GM21526 (cell line): ENCODE measurements around the gene CDK9.
"Not testable (repeated sequence)": the region's sequence is repeated elsewhere in the genome, so short reads cannot be mapped to it uniquely, and the experiment has no call there.

ENCODE experiments used
- ATAC-seq: cut with Tn5 transposase; IDR thresholded peaks from one replicate; pipeline ENCODE4 v1.9.1; 2021; ENCODE audit warnings: moderate library complexity; ENCODE audit not compliant: unreplicated experiment, low FRiP score

CDK9 gene

GRCh38 chr9:127779136-127779981, 6.5 kb upstream of the CDK9 start:
- no peak for ATAC-seq

DNA sequence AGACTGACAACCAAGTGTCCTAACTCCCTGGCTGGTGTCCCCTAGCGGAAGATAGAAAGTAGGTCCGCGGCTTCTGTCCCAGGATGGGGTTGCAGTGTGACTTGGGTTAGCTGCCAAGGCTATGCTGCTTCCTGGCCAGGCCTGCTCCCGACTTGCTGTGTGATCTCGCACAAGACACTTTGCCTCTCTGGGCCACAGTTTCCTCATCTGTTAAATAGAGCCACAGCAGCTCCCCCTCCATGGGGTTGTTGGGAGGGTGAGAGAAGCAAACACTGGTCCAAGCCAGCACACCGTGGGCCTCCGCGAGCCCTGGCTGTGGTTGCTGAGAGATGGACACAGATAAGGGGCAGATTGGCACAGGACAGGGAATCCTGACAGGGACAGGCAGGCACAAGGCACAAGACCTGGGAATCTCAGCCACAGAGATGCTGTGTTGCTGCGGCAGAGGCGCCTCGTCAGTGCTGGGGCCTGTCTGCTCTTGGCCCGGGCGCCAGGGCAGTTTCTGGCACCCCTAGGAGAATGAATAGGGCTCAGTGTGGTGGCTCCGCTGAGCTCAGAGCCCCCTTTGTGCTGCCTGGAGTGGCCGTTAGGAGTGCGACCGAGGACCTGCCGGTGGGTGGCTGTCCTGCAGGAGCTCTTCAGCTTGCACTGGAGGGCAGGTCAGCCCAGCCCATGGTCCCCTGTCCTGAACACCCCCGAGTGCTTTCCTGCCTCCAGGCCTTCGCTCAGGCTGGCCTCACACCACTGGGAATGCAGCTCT, 5.5 kb upstream of the CDK9 start:
- no peak for ATAC-seq

DNA sequence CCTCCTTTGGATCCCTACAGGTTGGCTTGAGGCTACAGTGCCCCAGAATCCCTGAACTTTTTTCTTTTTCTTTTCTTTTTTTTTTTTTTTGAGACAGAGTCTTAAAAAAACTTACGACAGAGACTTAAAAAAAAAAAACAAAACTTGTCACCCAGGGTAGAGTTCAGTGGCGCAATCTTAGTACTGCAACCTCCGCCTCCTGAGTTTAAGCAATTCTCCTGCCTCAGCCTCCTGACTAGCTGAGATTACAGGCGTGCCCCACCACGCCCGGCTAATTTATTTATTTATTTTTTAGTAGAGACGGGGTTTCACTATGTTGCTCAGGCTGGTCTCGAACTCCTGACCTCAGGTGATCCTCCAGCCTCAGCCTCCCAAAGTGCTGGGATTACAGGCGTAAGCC, 4.9 kb upstream of the CDK9 start:
- not testable (repeated sequence) for ATAC-seq

- ATAC-seq = no peak
Observed at GRCh38 chr9:127781806-127782205, 4.0 kb upstream of the CDK9 start.

DNA sequence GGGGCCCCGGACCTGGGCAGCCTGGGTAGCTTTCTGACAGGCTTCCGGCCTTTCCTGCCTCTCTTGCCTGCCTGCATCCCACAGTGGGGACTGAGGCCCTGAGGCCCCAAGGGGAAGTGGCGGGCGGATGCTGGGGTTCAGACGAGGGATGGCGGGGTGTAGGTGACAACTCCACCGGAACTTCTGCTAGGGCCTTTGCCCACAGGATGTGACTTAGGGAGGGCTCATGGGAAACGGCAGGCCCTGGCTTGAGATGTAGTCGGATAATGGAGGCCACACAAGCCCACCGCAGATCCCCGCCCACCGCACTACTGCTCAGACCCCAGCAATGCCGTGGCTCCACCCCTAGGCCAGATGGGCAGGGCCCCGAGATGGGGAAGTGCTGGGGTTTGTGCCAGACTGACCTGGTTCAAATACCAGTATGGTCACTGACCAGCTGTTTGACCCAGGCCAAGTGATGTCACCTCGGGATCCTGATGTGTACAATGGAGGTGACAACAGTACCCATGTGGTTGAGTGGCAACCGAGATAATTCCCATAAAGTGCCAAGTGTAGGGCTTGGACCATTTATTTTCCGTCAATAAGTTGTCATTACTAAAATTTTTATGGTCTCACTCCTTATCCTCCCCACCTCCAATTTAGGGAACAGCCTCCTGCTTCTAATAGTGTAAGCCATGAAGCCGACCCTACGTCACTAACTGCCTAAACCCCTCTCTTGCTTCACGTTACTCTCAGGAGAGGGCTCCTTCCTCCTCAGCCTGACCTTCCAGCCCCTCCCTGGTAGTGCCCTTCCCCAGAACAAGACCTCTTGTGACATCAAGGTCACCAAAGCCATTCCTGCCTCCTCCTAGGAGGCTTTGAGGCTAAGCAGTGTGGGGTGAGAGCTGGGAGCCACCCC, 2.5 kb upstream of the CDK9 start:
- no peak for ATAC-seq

GRCh38 chr9:127785023-127785932, 556 bp upstream of the CDK9 start:
- peak; percentile 41 for ATAC-seq

DNA sequence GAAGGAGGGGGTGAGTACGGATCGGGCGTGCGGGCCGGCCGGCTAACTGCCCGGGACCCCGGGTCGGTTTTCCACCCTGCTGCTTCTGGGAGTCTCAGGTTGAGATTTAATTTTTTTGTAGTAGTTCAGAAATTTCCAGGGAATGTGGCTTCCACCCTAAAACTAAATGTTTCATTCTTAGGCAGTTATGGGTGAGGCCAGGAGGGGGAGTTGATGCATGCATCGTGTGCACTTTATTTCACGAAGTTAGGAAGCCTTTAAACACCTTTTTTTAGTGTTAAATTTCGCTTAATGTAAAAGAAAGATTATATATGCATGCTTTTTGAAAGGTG, 905 bp downstream of the CDK9 start:
- ATAC-seq = no peak

- ATAC-seq = no peak
Observed at GRCh38 chr9:127788337-127789011, 2.6 kb downstream of the CDK9 start.

DNA sequence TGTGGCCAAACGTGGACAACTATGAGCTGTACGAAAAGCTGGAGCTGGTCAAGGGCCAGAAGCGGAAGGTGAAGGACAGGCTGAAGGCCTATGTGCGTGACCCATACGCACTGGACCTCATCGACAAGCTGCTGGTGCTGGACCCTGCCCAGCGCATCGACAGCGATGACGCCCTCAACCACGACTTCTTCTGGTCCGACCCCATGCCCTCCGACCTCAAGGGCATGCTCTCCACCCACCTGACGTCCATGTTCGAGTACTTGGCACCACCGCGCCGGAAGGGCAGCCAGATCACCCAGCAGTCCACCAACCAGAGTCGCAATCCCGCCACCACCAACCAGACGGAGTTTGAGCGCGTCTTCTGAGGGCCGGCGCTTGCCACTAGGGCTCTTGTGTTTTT, 3.3 kb downstream of the CDK9 start:
- ATAC-seq = no peak

- ATAC-seq = no peak
Observed at GRCh38 chr9:127790094-127790855, 4.4 kb downstream of the CDK9 start.

GRCh38 chr9:127791085-127791484, 5.3 kb downstream of the CDK9 start:
- no peak for ATAC-seq

DNA sequence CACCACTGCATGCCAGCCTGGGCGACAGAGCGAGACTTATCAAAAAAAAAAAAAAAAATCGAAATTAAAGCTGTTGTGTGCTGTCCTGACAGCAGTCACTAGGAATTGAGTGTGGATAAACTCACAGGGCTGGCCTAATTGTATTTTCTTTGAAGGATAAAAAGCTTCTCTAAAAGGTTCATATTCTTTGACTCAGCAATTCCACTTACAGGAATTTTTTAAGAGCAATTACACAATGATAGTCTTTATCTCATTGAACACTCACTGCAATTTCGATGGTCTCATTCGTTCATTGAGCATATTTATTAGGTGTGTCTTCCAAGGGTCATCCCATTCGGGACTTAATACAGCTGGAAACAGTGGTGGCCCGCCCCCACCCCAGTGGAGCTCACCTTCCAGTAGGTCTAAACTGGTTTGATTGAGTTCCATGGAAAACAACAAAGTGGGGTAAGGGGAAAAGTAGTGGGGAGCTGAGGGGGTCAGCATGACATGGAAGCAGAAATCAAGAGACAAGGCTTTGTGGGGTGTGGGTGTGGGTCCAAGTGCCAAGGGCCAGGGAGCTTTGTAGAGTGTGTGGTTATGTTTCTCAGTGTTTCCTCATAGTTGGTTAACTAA, 6.7 kb downstream of the CDK9 start:
- ATAC-seq = no peak

- no peak for ATAC-seq
Observed at GRCh38 chr9:127793093-127793708, 7.4 kb downstream of the CDK9 start.

- ATAC-seq = no peak
Observed at GRCh38 chr9:127794001-127794791, 8.4 kb downstream of the CDK9 start.

DNA sequence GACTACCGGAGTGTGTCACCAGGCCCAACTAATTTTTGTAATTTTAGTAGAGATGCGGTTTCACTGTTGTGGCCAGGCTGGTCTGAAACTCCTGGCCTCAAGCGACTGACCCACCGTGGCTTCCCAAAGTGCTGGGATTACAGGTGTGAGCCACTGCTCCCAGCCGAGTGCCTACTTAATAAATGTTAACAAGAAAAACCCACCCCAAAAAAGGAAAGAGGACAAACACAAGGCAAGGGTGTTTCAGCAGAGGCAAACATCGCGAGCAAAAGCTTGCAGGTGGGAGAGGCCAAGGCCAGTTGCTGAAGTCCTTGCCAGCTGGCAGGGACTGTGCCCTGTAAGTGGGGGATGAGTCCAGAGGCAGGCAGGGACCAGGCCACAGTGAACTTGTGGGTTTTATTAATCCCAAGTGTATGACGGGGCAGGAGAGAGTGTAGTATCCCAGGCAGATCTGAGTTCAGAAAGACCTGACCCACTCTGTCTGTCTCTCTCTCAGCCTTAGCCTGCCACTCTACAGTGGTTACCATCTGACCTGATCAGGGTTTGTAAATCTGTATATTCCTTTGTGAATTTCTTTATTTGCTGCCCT, 10.5 kb downstream of the CDK9 start:
- no peak for ATAC-seq

DNA sequence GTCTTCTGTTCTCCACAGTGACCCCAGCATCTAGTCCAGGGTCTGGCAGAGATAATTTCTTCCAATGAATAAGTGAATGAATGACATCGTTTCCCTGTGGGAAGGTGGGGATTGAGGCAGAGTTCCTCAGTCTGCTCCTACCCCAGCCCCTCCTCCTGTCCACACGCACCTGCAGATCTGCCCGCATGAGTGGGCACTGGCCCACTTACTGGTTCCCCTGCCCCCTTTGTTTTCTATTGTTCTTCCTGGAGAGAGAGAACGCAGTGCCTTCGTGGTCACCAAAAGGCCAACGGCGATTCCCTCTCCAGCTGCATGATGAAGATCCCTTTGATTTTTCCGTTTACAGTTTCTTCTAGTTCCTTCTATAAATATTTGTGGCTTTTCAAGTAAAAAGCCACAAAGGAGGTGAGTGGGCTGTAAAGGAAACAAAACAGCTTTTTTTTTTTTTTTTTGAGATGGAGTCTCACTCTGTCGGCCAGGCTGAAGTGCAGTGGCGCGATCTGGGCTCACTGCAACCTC, 11.1 kb downstream of the CDK9 start:
- no peak for ATAC-seq
